HepG2 (cell line): ENCODE data around the gene KIF13A. TPM values are rescaled to one million over a fixed set of nuclear protein-coding genes. Genes with fewer than 3 reads are reported as not detected.
A peak's percentile ranks its signal among the peaks of the same experiment; 100 is the strongest.

Experiments used
- DRAP1 ChIP-seq: IDR thresholded peaks from 2 replicates; pipeline ENCODE4 v1.6.1; 2016; ENCODE audit warnings: missing genetic modification reagents, missing compliant biosample characterization
- FIP1L1 ChIP-seq: fragments of 200-400 bp; formaldehyde crosslinking; IDR thresholded peaks from 2 replicates; pipeline ENCODE4 v1.6.1; 2018; ENCODE audit warnings: low read depth, mild to moderate bottlenecking, low read length, moderate library complexity, borderline replicate concordance; ENCODE audit not compliant: insufficient read depth
- HCFC1 ChIP-seq: fragments of 150-350 bp; IDR thresholded peaks from 2 replicates; pipeline ENCODE4 v1.6.1; 2014; ENCODE audit warnings: low read depth, low read length
- HNRNPL ChIP-seq: fragments of 200-400 bp; formaldehyde crosslinking; IDR thresholded peaks from 2 replicates; pipeline ENCODE4 v1.6.1; 2017; ENCODE audit warnings: mild to moderate bottlenecking, low read depth, low read length
- KDM5A ChIP-seq: fragments of 200-600 bp; sonication (generic); IDR thresholded peaks from 2 replicates; pipeline ENCODE4 v1.7.0; 2018; ENCODE audit warnings: antibody characterized with exemption, mild to moderate bottlenecking, low read length, borderline replicate concordance
- MAFK ChIP-seq, 2 experiments: IDR thresholded peaks in 1 of 2; conservative IDR thresholded peaks in 1 of 2; 2 replicates each; pipeline ENCODE4 v1.6.1; 2011; ENCODE audit warnings: improper control_type of control experiment in 2 of 2, low read length in 2 of 2
- MED13 ChIP-seq: sonication (generic); formaldehyde crosslinking; IDR thresholded peaks from 2 replicates; pipeline ENCODE4 v1.5.0; 2020; ENCODE audit warnings: missing genetic modification reagents
- NR1H2 ChIP-seq: sonication (generic); formaldehyde crosslinking; IDR thresholded peaks from 2 replicates; pipeline ENCODE4 v1.8.1; 2022; ENCODE audit warnings: low read depth, missing genetic modification reagents, borderline replicate concordance
- PHF8 ChIP-seq: sonication (generic); formaldehyde crosslinking; IDR thresholded peaks from 2 replicates; pipeline ENCODE4 v1.5.0; 2020; ENCODE audit warnings: missing genetic modification reagents
- POLR2G ChIP-seq: fragments of 200-400 bp; formaldehyde crosslinking; IDR thresholded peaks from 2 replicates; pipeline ENCODE4 v1.6.1; 2018; ENCODE audit warnings: mild to moderate bottlenecking, low read depth, low read length, moderate library complexity
- PRDM4 ChIP-seq: sonication (generic); formaldehyde crosslinking; IDR thresholded peaks from 2 replicates; pipeline ENCODE4 v1.9.0; 2021; ENCODE audit warnings: missing genetic modification reagents, borderline replicate concordance
- SKI ChIP-seq: fragments of 450-650 bp; IDR thresholded peaks from one replicate; pipeline ENCODE4 v1.6.1; 2018; ENCODE audit warnings: mild to moderate bottlenecking; ENCODE audit not compliant: partially characterized antibody
- TIGD3 ChIP-seq: sonication (generic); formaldehyde crosslinking; IDR thresholded peaks from 2 replicates; pipeline ENCODE4 v1.5.1; 2020; ENCODE audit warnings: mild to moderate bottlenecking, missing genetic modification reagents, borderline replicate concordance
- ZBTB34 ChIP-seq: sonication (generic); formaldehyde crosslinking; IDR thresholded peaks from 2 replicates; pipeline ENCODE4 v1.8.0; 2022; ENCODE audit warnings: mild to moderate bottlenecking, missing genetic modification reagents
- ZBTB44 ChIP-seq: sonication (generic); formaldehyde crosslinking; IDR thresholded peaks from 2 replicates; pipeline ENCODE4 v1.4.0; 2020; ENCODE audit warnings: missing genetic modification reagents
- ZMAT3 ChIP-seq: sonication (generic); formaldehyde crosslinking; conservative IDR thresholded peaks from 2 replicates; pipeline ENCODE4 v1.7.0; 2021; ENCODE audit warnings: missing genetic modification reagents
- ZNF136 ChIP-seq: sonication (generic); formaldehyde crosslinking; IDR thresholded peaks from 2 replicates; pipeline ENCODE4 v1.8.1; 2022; ENCODE audit warnings: low read depth, mild to moderate bottlenecking, moderate library complexity, missing genetic modification reagents
- ZNF20 ChIP-seq: sonication (generic); formaldehyde crosslinking; IDR thresholded peaks from 2 replicates; pipeline ENCODE4 v1.4.0; 2020; ENCODE audit warnings: mild to moderate bottlenecking, moderate library complexity, missing genetic modification reagents
- ZNF296 ChIP-seq: sonication (generic); formaldehyde crosslinking; conservative IDR thresholded peaks from 2 replicates; pipeline ENCODE4 v1.5.0; 2020; ENCODE audit warnings: mild to moderate bottlenecking, missing genetic modification reagents
- ZNF343 ChIP-seq: sonication (generic); formaldehyde crosslinking; IDR thresholded peaks from 2 replicates; pipeline ENCODE4 v1.4.0; 2020; ENCODE audit warnings: mild to moderate bottlenecking, missing genetic modification reagents
- ZNF709 ChIP-seq: sonication (generic); formaldehyde crosslinking; IDR thresholded peaks from 2 replicates; pipeline ENCODE4 v1.5.0; 2020; ENCODE audit warnings: mild to moderate bottlenecking, missing genetic modification reagents
- ZSCAN21 ChIP-seq: sonication (generic); formaldehyde crosslinking; IDR thresholded peaks from 2 replicates; pipeline ENCODE4 v1.8.0; 2022; ENCODE audit warnings: mild to moderate bottlenecking, missing genetic modification reagents, moderate library complexity, borderline replicate concordance
- ZSCAN31 ChIP-seq: sonication (generic); formaldehyde crosslinking; IDR thresholded peaks from 2 replicates; pipeline ENCODE4 v1.5.0; 2020; ENCODE audit warnings: low read depth, mild to moderate bottlenecking, missing genetic modification reagents
- polyA plus RNA-seq, 8 experiments: library from polyadenylated mRNA; depleted of rRNA in 3 of 8; stranded (reverse) in 7 of 8; unstranded in 1 of 8; fragments of >200 nt; fragmentation: Illumina TruSeq in 4 of 8; extraction: Trizol in 4 of 8; gene quantifications; 2 replicates each; pipeline versions ENCODE4 v1.2.1 to v1.2.3, GENCODE V29; 2011 to 2016; ENCODE audit warnings: low read depth in 4 of 8, missing spikeins in 1 of 8, mixed read lengths in 1 of 8; ENCODE audit not compliant: insufficient read depth in 1 of 8
- total RNA-seq, 5 experiments: library from RNA; depleted of rRNA; stranded (reverse); fragments of >200 nt; fragmentation: Illumina TruSeq; extraction: Trizol; gene quantifications; 2 replicates each; pipeline ENCODE4 v1.2.3, GENCODE V29; 2016; ENCODE audit warnings: low read depth in 1 of 5

Gene KIF13A
- total and polyA plus RNA-seq, 2 of the 13 experiments (the other 11 are each of a cell fraction or from before 2014, with no cell fraction given), result 21.1 to 37.2 TPM

GRCh38 chr6:17987697-17988421, 424 bp upstream of the KIF13A start (continued):
- TF ChIP-seq ZSCAN31 (CRISPR knock-in tag), result peak; percentile 64; the same call in 1 of the 2 replicates
- TF ChIP-seq TIGD3 (CRISPR knock-in tag), result no peak
- no peak for TF ChIP-seq ZBTB44 (CRISPR knock-in tag)
- no peak for TF ChIP-seq HCFC1
- no peak for TF ChIP-seq FIP1L1
- 0 out of 2 replicates have a peak, but pooled peaks have one; percentile 36 for TF ChIP-seq ZNF709 (CRISPR knock-in tag)
- TF ChIP-seq ZNF136 (CRISPR knock-in tag), result no peak
- peak; percentile 71 for TF ChIP-seq POLR2G
- TF ChIP-seq ZNF343 (CRISPR knock-in tag), result no peak
- no peak for TF ChIP-seq MAFK (conservative IDR thresholded peaks at IDR 0.05 in 1 of 2, IDR thresholded peaks at IDR 0.05 in 1 of 2; ENCODE audit: low read length in 2 of 2)
- no peak for TF ChIP-seq ZBTB34 (CRISPR knock-in tag)
- no peak for TF ChIP-seq HNRNPL
- no peak for TF ChIP-seq ZNF296 (CRISPR knock-in tag)
- no peak for TF ChIP-seq PRDM4 (CRISPR knock-in tag)
- no peak for TF ChIP-seq MED13
- TF ChIP-seq PHF8, result peak; percentile 77
- TF ChIP-seq NR1H2 (CRISPR knock-in tag), result no peak
- TF ChIP-seq SKI, result peak; percentile 85
- TF ChIP-seq ZMAT3 (CRISPR knock-in tag), result no peak
- no peak for TF ChIP-seq KDM5A
- no peak for TF ChIP-seq DRAP1 (CRISPR knock-in tag)
- TF ChIP-seq ZNF20 (CRISPR knock-in tag), result no peak
- peak; percentile 70; the same call in 1 of the 2 replicates for TF ChIP-seq ZSCAN21 (CRISPR knock-in tag)
